Measurements from ENCODE around the gene CD96.
A peak's percentile ranks its signal among the peaks of the same experiment; 100 is the strongest.
"Not testable (repeated sequence)": the region's sequence is repeated elsewhere in the genome, so short reads cannot be mapped to it uniquely, and the experiment has no call there.

The CD96 gene

GRCh38 chr3:111615880-111616279, 73.9 kb downstream of the CD96 start:
- Mint-ChIP-seq H3K4me3 (peak overlapping the region; percentile 45 to 79), H3K4me1 (peaks cover 88% of the 10 kb centered on the region), H3K27me3 (no peaks in the 10 kb centered on the region), H3K27ac (peak overlapping the region; percentile 95 to 97), H3K9me3 (peaks cover 0 to 13% of the 10 kb centered on the region in 2 donors)
- DNase-seq (no peak), ATAC-seq (no peak)

GRCh38 chr3:111616417-111617105, 74.6 kb downstream of the CD96 start:
- peaks cover 0 to 13% of the 10 kb centered on the region in 2 donors for H3K9me3 Mint-ChIP-seq
- H3K27ac Mint-ChIP-seq, result peak overlapping the region; percentile 95 to 97
- no peaks in the 10 kb centered on the region for H3K27me3 Mint-ChIP-seq
- peaks cover 88% of the 10 kb centered on the region for H3K4me1 Mint-ChIP-seq
- H3K4me3 Mint-ChIP-seq, result peak overlapping the region; percentile 43 to 73
- peak; percentile 64 to 82 for DNase-seq
- ATAC-seq, result peak; percentile 92

GRCh38 chr3:111617406-111617805, 75.4 kb downstream of the CD96 start:
- DNase-seq (peak in 1 of 2 donors; percentile 20), ATAC-seq (no peak)
- Mint-ChIP-seq H3K4me3 (peak overlapping the region in 1 of 2 donors; percentile 43), H3K9me3 (peaks cover 0 to 13% of the 10 kb centered on the region in 2 donors), H3K4me1 (peaks cover 86% of the 10 kb centered on the region), H3K27me3 (no peaks in the 10 kb centered on the region), H3K27ac (peak overlapping the region in 1 of 2 donors; percentile 83)

GRCh38 chr3:111617912-111618601, 76.1 kb downstream of the CD96 start:
- ATAC-seq, result no peak
- no peak for DNase-seq
- H3K9me3 Mint-ChIP-seq, result peaks cover 0 to 13% of the 10 kb centered on the region in 2 donors
- H3K4me3 Mint-ChIP-seq, result peak overlapping the region; percentile 9 to 43
- H3K27ac Mint-ChIP-seq, result peak overlapping the region in 1 of 2 donors; percentile 83
- no peaks in the 10 kb centered on the region for H3K27me3 Mint-ChIP-seq
- peaks cover 80% of the 10 kb centered on the region for H3K4me1 Mint-ChIP-seq

GRCh38 chr3:111618945-111619344, 76.9 kb downstream of the CD96 start:
- no peak overlapping the region for H3K27ac Mint-ChIP-seq
- H3K4me3 Mint-ChIP-seq, result no peak overlapping the region

GRCh38 chr3:111619833-111620232, 77.8 kb downstream of the CD96 start:
- DNase-seq (no peak), ATAC-seq (no peak)
- no peaks in the 10 kb centered on the region for H3K27me3 Mint-ChIP-seq
- H3K27ac Mint-ChIP-seq, result no peak overlapping the region
- peaks cover 69% of the 10 kb centered on the region for H3K4me1 Mint-ChIP-seq
- peaks cover 0 to 8% of the 10 kb centered on the region in 2 donors for H3K9me3 Mint-ChIP-seq
- H3K4me3 Mint-ChIP-seq, result no peak overlapping the region

More at GRCh38 chr3:111618945-111619344, 76.9 kb downstream of the CD96 start:
- ATAC-seq, result no peak
- no peak for DNase-seq
- peaks cover 0 to 13% of the 10 kb centered on the region in 2 donors for H3K9me3 Mint-ChIP-seq
- no peaks in the 10 kb centered on the region for H3K27me3 Mint-ChIP-seq
- H3K4me1 Mint-ChIP-seq, result peaks cover 71% of the 10 kb centered on the region

GRCh38 chr3:111621535-111621934, 79.5 kb downstream of the CD96 start:
- H3K27ac Mint-ChIP-seq, result no peak overlapping the region

GRCh38 chr3:111627092-111627491, 85.1 kb downstream of the CD96 start:
- Mint-ChIP-seq H3K4me1 (peaks cover 9% of the 10 kb centered on the region), H3K9me3 (peaks cover 24 to 46% of the 10 kb centered on the region in 2 donors), H3K27ac (peak overlapping the region in 1 of 2 donors; percentile 42), H3K4me3 (no peak overlapping the region), H3K27me3 (no peaks in the 10 kb centered on the region)
- ATAC-seq (no peak), DNase-seq (no peak)

More at GRCh38 chr3:111621535-111621934, 79.5 kb downstream of the CD96 start:
- Mint-ChIP-seq H3K4me1 (peaks cover 52% of the 10 kb centered on the region), H3K27me3 (no peaks in the 10 kb centered on the region), H3K9me3 (peaks cover 0 to 7% of the 10 kb centered on the region in 2 donors), H3K4me3 (no peak overlapping the region)
- peak in 1 of 2 donors; percentile 38 for DNase-seq
- no peak for ATAC-seq

- not testable (repeated sequence) for H3K4me1 Mint-ChIP-seq, H3K27ac Mint-ChIP-seq, H3K4me3 Mint-ChIP-seq, ATAC-seq, H3K27me3 Mint-ChIP-seq, DNase-seq
- peaks cover 29 to 49% of the 10 kb centered on the region in 2 donors for H3K9me3 Mint-ChIP-seq
These were observed 87.0 kb downstream of the CD96 start for GRCh38 chr3:111629018-111629417.

GRCh38 chr3:111630638-111631037, 88.6 kb downstream of the CD96 start:
- peaks cover 29 to 49% of the 10 kb centered on the region in 2 donors for H3K9me3 Mint-ChIP-seq
- not testable (repeated sequence) for ATAC-seq, H3K27me3 Mint-ChIP-seq, H3K4me1 Mint-ChIP-seq, H3K27ac Mint-ChIP-seq, DNase-seq, H3K4me3 Mint-ChIP-seq

- H3K4me1 Mint-ChIP-seq, result no peaks in the 10 kb centered on the region
- H3K9me3 Mint-ChIP-seq, result peaks cover 12 to 34% of the 10 kb centered on the region in 2 donors
- no peak overlapping the region for H3K27ac Mint-ChIP-seq
These were observed 93.4 kb downstream of the CD96 start for GRCh38 chr3:111635403-111635802.

GRCh38 chr3:111636366-111636885, 94.4 kb downstream of the CD96 start:
- H3K27ac Mint-ChIP-seq, result no peak overlapping the region
- no peaks in the 10 kb centered on the region for H3K4me1 Mint-ChIP-seq
- no peak for ATAC-seq

More at GRCh38 chr3:111635403-111635802, 93.4 kb downstream of the CD96 start:
- ATAC-seq (no peak), DNase-seq (no peak)
- H3K4me3 Mint-ChIP-seq, result no peak overlapping the region
- no peaks in the 10 kb centered on the region for H3K27me3 Mint-ChIP-seq

GRCh38 chr3:111639316-111639715, 97.3 kb downstream of the CD96 start:
- H3K27ac Mint-ChIP-seq, result no peak overlapping the region
- no peak overlapping the region for H3K4me3 Mint-ChIP-seq
- H3K9me3 Mint-ChIP-seq, result peaks cover 39 to 52% of the 10 kb centered on the region in 2 donors
- DNase-seq, result no peak
- no peaks in the 10 kb centered on the region for H3K4me1 Mint-ChIP-seq
- no peak for ATAC-seq
- no peaks in the 10 kb centered on the region for H3K27me3 Mint-ChIP-seq

More at GRCh38 chr3:111636366-111636885, 94.4 kb downstream of the CD96 start:
- Mint-ChIP-seq H3K27me3 (no peaks in the 10 kb centered on the region), H3K9me3 (peaks cover 20 to 33% of the 10 kb centered on the region in 2 donors), H3K4me3 (no peak overlapping the region)
- no peak for DNase-seq

- ATAC-seq, result no peak
- Mint-ChIP-seq H3K27ac (no peak overlapping the region), H3K4me1 (no peaks in the 10 kb centered on the region), H3K4me3 (no peak overlapping the region), H3K27me3 (no peaks in the 10 kb centered on the region), H3K9me3 (peaks cover 4 to 5% of the 10 kb centered on the region in 2 donors)
- no peak for DNase-seq
These were observed 107.1 kb downstream of the CD96 start for GRCh38 chr3:111648991-111649579.

All from stimulated activated naive CD8-positive, alpha-beta T cell treated with anti-CD3 and anti-CD28 coated beads, Interleukin-15, amount 100 ng/mL, for 72 hours (primary cell).